K562 (cell line): ENCODE results near the gene PHF21A. TPM values are rescaled to one million over a fixed set of nuclear protein-coding genes. Genes with fewer than 3 reads are reported as not detected.
A peak's percentile ranks its signal among the peaks of the same experiment; 100 is the strongest.

Experiments
- CCNT2 ChIP-seq: IDR thresholded peaks from 2 replicates; pipeline ENCODE4 v1.6.1; 2011; ENCODE audit warnings: borderline replicate concordance, low read depth, mild to moderate bottlenecking, moderate library complexity, mixed read lengths, low read length; ENCODE audit not compliant: insufficient read length; ENCODE audit errors: extremely low read depth
- EP400 ChIP-seq: fragments of 450-650 bp; IDR thresholded peaks from 2 replicates; pipeline ENCODE4 v1.6.1; 2017; ENCODE audit warnings: antibody characterized with exemption, mild to moderate bottlenecking, moderate library complexity
- ETV6 ChIP-seq, 3 experiments: fragments of 150-350 bp in 1 of 3; sonication (generic) in 1 of 3; formaldehyde crosslinking in 1 of 3; IDR thresholded peaks; 2 replicates each; pipeline versions ENCODE4 v1.6.1 to v1.8.0; 2014 to 2022; ENCODE audit warnings: borderline replicate concordance in 2 of 3, low read depth in 2 of 3, antibody characterized with exemption in 1 of 3, low read length in 1 of 3, mild to moderate bottlenecking in 1 of 3, missing genetic modification reagents in 1 of 3
- GABPB2 ChIP-seq: fragments of 250-450 bp; sonication (Bioruptor Pico); conservative IDR thresholded peaks from 2 replicates; pipeline ENCODE4 v1.5.1; 2021; ENCODE audit warnings: mild to moderate bottlenecking
- NFXL1 ChIP-seq: fragments of 450-650 bp; formaldehyde crosslinking; IDR thresholded peaks from 2 replicates; pipeline ENCODE4 v1.4.0; 2021; ENCODE audit warnings: mild to moderate bottlenecking
- PML ChIP-seq: IDR thresholded peaks from 2 replicates; pipeline ENCODE4 v1.6.1; 2012; ENCODE audit warnings: low read length, inconsistent platforms
- SAP30 ChIP-seq: fragments of 200-600 bp; sonication (generic); IDR thresholded peaks from 2 replicates; pipeline ENCODE4 v1.6.1; 2012; ENCODE audit warnings: borderline replicate concordance, low read depth, mild to moderate bottlenecking, moderate library complexity, low read length, control low read depth, inconsistent platforms; ENCODE audit not compliant: insufficient read depth, poor library complexity, severe bottlenecking
- SMARCC2 ChIP-seq: fragments of 450-650 bp; IDR thresholded peaks from 2 replicates; pipeline ENCODE4 v1.6.1; 2017; ENCODE audit warnings: antibody characterized with exemption, moderate library complexity, mild to moderate bottlenecking, low read depth
- TOE1 ChIP-seq, 2 experiments: fragments of 450-650 bp in 1 of 2; sonication (generic) in 1 of 2; formaldehyde crosslinking in 1 of 2; IDR thresholded peaks; 2 replicates each; pipeline versions ENCODE4 v1.7.1 to v1.8.0; 2016 to 2022; ENCODE audit warnings: borderline replicate concordance in 2 of 2, mild to moderate bottlenecking in 2 of 2, antibody characterized with exemption in 1 of 2, inconsistent platforms in 1 of 2, low read depth in 1 of 2, missing genetic modification reagents in 1 of 2, moderate library complexity in 1 of 2
- ZBTB33 ChIP-seq: sonication (generic); formaldehyde crosslinking; IDR thresholded peaks from 2 replicates; pipeline ENCODE4 v1.8.1; 2023; ENCODE audit warnings: mild to moderate bottlenecking, missing genetic modification reagents
- ZFX ChIP-seq: sonication (generic); formaldehyde crosslinking; IDR thresholded peaks from 2 replicates; pipeline ENCODE4 v1.8.0; 2022; ENCODE audit warnings: mild to moderate bottlenecking, missing genetic modification reagents, moderate library complexity
- polyA plus RNA-seq, 8 experiments: library from polyadenylated mRNA; depleted of rRNA in 4 of 8; stranded (reverse) in 5 of 8; unstranded in 3 of 8; fragments of >200 nt; fragmentation: Nextera tagmentation in 2 of 8; fragmentation: Illumina TruSeq in 1 of 8; extraction: Ambion mirVana in 2 of 8; extraction: Trizol in 1 of 8; gene quantifications; 2 replicates each; pipeline versions ENCODE4 v1.2.1 to v1.2.3, GENCODE V29; 2011 to 2014; ENCODE audit warnings: inconsistent platforms in 1 of 8, missing spikeins in 1 of 8
- total RNA-seq, 7 experiments: library from RNA; depleted of rRNA in 6 of 7; stranded (reverse); fragments of >200 nt in 6 of 7; fragmentation: Illumina TruSeq in 2 of 7; extraction: Trizol in 2 of 7; gene quantifications; 2 replicates each; pipeline versions ENCODE4 v1.2.1 to v1.2.3, GENCODE V29; 2011 to 2021; ENCODE audit warnings: low replicate concordance in 1 of 7

PHF21A gene
- total and polyA plus RNA-seq, 9 of the 15 experiments (the other 6 are each of a cell fraction or from before 2014, with no cell fraction given), result 1.5 to 32.4 (median 10.7) TPM

DNA sequence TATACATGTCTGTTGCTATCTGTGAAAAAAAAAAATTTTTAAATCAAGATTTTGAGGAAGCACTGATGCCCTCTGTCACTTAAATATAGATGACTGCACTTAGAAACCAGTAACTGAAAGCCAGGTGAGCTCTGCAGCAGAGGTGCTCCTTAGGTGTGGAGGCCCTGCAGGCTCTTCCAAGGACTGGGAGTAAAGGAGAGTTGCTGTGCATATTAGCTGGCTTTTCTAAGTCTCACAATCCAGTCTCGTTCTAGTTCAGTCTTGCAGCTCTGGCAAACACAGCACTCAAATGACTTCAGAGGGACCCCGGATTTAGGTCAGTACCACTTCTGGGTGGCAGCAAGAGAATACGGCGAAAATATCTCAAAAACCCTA is 137.8 kb downstream of the PHF21A start (continued):
- 0 out of 2 replicates have a peak, but pooled peaks have one; percentile 3 for TF ChIP-seq ZBTB33 (CRISPR knock-in tag)
- peak; percentile 9 for TF ChIP-seq CCNT2
- TF ChIP-seq SMARCC2, result 0 out of 2 replicates have a peak, but pooled peaks have one; percentile 10
- TF ChIP-seq EP400, result no peak
- TF ChIP-seq NFXL1 (CRISPR knock-in tag), result no peak
- TF ChIP-seq TOE1 (IDR thresholded peaks at IDR 0.05; ENCODE audit: borderline replicate concordance), result no peak
- 0 out of 2 replicates have a peak, but pooled peaks have one; percentile 18 for TF ChIP-seq TOE1 (CRISPR knock-in tag; IDR thresholded peaks at IDR 0.05; ENCODE audit: borderline replicate concordance, low read depth)
- no peak for TF ChIP-seq SAP30
- TF ChIP-seq ETV6 (IDR thresholded peaks at IDR 0.05; ENCODE audit: borderline replicate concordance in 1 of 2, low read depth in 2 of 2, low read length in 1 of 2), result no peak
- no peak for TF ChIP-seq ETV6 (CRISPR knock-in tag; IDR thresholded peaks at IDR 0.05; ENCODE audit: borderline replicate concordance)
- TF ChIP-seq ZFX, result no peak
- TF ChIP-seq PML, result no peak
- TF ChIP-seq GABPB2 (CRISPR knock-in tag), result no peak
